ENCODE results near the gene HK1.
A peak's percentile ranks its signal among the peaks of the same experiment; 100 is the strongest.

HK1 gene

GRCh38 chr10:69367469-69367868, 89.2 kb downstream of the HK1 start:
- H3K9me3 ChIP-seq (replicated peaks; ENCODE audit: low read length) = no peaks in the 10 kb centered on the region
- H3K36me3 ChIP-seq (ENCODE audit: insufficient read depth, low read length) = peaks cover 70% of the 10 kb centered on the region
- H3K4me1 ChIP-seq (ENCODE audit: control insufficient read depth, insufficient read depth, low read length) = peaks cover 30% of the 10 kb centered on the region
- H3K27me3 ChIP-seq (ENCODE audit: control insufficient read depth, insufficient read depth, low read length) = no peaks in the 10 kb centered on the region
- H3K4me3 ChIP-seq (ENCODE audit: low read length) = no peak overlapping the region
- no peak overlapping the region for H3K4me2 ChIP-seq (ENCODE audit: low read length)
- H3K9ac ChIP-seq (ENCODE audit: low read depth, low read length) = no peak overlapping the region

- H3K4me1 ChIP-seq (ENCODE audit: control insufficient read depth, insufficient read depth, low read length) = peaks cover 25% of the 10 kb centered on the region
- peaks cover 76% of the 10 kb centered on the region for H3K36me3 ChIP-seq (ENCODE audit: insufficient read depth, low read length)
Observed at GRCh38 chr10:69372126-69372980, 94.1 kb downstream of the HK1 start.

GRCh38 chr10:69374242-69374641, 95.9 kb downstream of the HK1 start:
- peaks cover 25% of the 10 kb centered on the region for H3K4me1 ChIP-seq (ENCODE audit: control insufficient read depth, insufficient read depth, low read length)
- no peak overlapping the region for H3K9ac ChIP-seq (ENCODE audit: low read depth, low read length)
- H3K9me3 ChIP-seq (replicated peaks; ENCODE audit: low read length) = no peaks in the 10 kb centered on the region
- H3K27me3 ChIP-seq (ENCODE audit: control insufficient read depth, insufficient read depth, low read length) = no peaks in the 10 kb centered on the region
- H3K4me3 ChIP-seq (ENCODE audit: low read length) = no peak overlapping the region
- H3K36me3 ChIP-seq (ENCODE audit: insufficient read depth, low read length) = peaks cover 73% of the 10 kb centered on the region
- H3K4me2 ChIP-seq (ENCODE audit: low read length) = no peak overlapping the region

More at GRCh38 chr10:69372126-69372980, 94.1 kb downstream of the HK1 start:
- no peak overlapping the region for H3K4me3 ChIP-seq (ENCODE audit: low read length)
- no peak overlapping the region for H3K9ac ChIP-seq (ENCODE audit: low read depth, low read length)
- no peak overlapping the region for H3K4me2 ChIP-seq (ENCODE audit: low read length)
- H3K9me3 ChIP-seq (replicated peaks; ENCODE audit: low read length) = no peaks in the 10 kb centered on the region
- H3K27me3 ChIP-seq (ENCODE audit: control insufficient read depth, insufficient read depth, low read length) = no peaks in the 10 kb centered on the region

- Histone ChIP-seq H3K4me3 (ENCODE audit: low read length) (no peak overlapping the region), H3K27me3 (ENCODE audit: control insufficient read depth, insufficient read depth, low read length) (no peaks in the 10 kb centered on the region), H3K36me3 (ENCODE audit: insufficient read depth, low read length) (peaks cover 73% of the 10 kb centered on the region), H3K4me2 (ENCODE audit: low read length) (peak overlapping the region; percentile 50), H3K9me3 (replicated peaks; ENCODE audit: low read length) (no peaks in the 10 kb centered on the region), H3K4me1 (ENCODE audit: control insufficient read depth, insufficient read depth, low read length) (peaks cover 25% of the 10 kb centered on the region), H3K9ac (ENCODE audit: low read depth, low read length) (peak overlapping the region; percentile 39)
Observed at GRCh38 chr10:69374931-69375306, 96.6 kb downstream of the HK1 start.

GRCh38 chr10:69375307-69376151, 97.2 kb downstream of the HK1 start:
- peak overlapping the region; percentile 39 for H3K9ac ChIP-seq (ENCODE audit: low read depth, low read length)
- H3K36me3 ChIP-seq (ENCODE audit: insufficient read depth, low read length) = peaks cover 73% of the 10 kb centered on the region
- H3K4me3 ChIP-seq (ENCODE audit: low read length) = no peak overlapping the region
- no peaks in the 10 kb centered on the region for H3K27me3 ChIP-seq (ENCODE audit: control insufficient read depth, insufficient read depth, low read length)
- no peaks in the 10 kb centered on the region for H3K9me3 ChIP-seq (replicated peaks; ENCODE audit: low read length)
- peak overlapping the region; percentile 50 for H3K4me2 ChIP-seq (ENCODE audit: low read length)
- H3K4me1 ChIP-seq (ENCODE audit: control insufficient read depth, insufficient read depth, low read length) = peaks cover 25% of the 10 kb centered on the region

GRCh38 chr10:69376662-69377061, 98.4 kb downstream of the HK1 start:
- Histone ChIP-seq H3K4me1 (ENCODE audit: control insufficient read depth, insufficient read depth, low read length) (peaks cover 26% of the 10 kb centered on the region), H3K4me2 (ENCODE audit: low read length) (no peak overlapping the region), H3K9me3 (replicated peaks; ENCODE audit: low read length) (no peaks in the 10 kb centered on the region), H3K9ac (ENCODE audit: low read depth, low read length) (no peak overlapping the region), H3K27me3 (ENCODE audit: control insufficient read depth, insufficient read depth, low read length) (no peaks in the 10 kb centered on the region), H3K4me3 (ENCODE audit: low read length) (no peak overlapping the region), H3K36me3 (ENCODE audit: insufficient read depth, low read length) (peaks cover 74% of the 10 kb centered on the region)

DNA sequence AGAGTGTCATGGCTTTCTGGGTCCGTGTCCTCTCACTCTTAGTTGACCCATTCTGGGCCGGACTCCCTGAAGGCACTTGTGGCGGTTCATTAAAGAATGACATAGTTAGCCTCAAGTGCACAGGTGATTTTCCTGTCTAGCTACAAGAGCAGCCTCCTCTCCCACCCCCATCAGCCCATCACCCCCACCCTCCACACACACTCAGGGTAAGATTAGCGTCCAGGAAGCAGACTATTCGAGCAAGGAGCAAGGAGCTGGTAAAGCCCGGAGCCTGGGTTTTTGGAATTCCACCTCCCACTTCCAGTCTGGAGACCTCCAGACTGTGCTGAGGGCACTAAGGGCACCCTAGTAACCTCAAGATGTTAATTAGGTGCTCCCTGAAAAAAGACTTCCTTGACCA, 98.9 kb downstream of the HK1 start:
- H3K4me2 ChIP-seq (ENCODE audit: low read length) = no peak overlapping the region
- no peaks in the 10 kb centered on the region for H3K27me3 ChIP-seq (ENCODE audit: control insufficient read depth, insufficient read depth, low read length)
- H3K9ac ChIP-seq (ENCODE audit: low read depth, low read length) = no peak overlapping the region
- no peak overlapping the region for H3K4me3 ChIP-seq (ENCODE audit: low read length)
- H3K36me3 ChIP-seq (ENCODE audit: insufficient read depth, low read length) = peaks cover 68% of the 10 kb centered on the region
- H3K9me3 ChIP-seq (replicated peaks; ENCODE audit: low read length) = no peaks in the 10 kb centered on the region
- H3K4me1 ChIP-seq (ENCODE audit: control insufficient read depth, insufficient read depth, low read length) = peaks cover 26% of the 10 kb centered on the region

DNA sequence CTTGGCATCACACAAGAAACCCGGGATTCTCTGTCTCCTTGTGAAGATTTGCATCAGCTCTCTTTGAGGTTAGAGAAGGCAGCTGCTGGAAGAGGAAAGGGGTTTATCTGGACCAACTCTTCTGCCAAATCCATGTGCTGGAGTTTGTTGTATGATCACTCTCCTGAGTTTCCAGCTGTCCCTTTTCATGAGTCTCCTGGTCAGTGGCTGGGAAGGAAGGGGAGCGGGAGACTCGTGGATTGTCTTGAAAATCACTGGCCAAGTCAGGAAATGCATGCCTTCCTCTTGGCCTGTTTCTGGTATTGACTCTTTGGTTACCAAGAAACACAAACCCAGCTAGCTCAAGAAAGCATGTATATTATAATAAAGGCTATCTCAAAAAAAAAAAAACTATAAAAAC, 99.6 kb downstream of the HK1 start:
- Histone ChIP-seq H3K27me3 (ENCODE audit: control insufficient read depth, insufficient read depth, low read length) (no peaks in the 10 kb centered on the region), H3K36me3 (ENCODE audit: insufficient read depth, low read length) (peaks cover 64% of the 10 kb centered on the region), H3K4me1 (ENCODE audit: control insufficient read depth, insufficient read depth, low read length) (peaks cover 29% of the 10 kb centered on the region), H3K9ac (ENCODE audit: low read depth, low read length) (no peak overlapping the region), H3K9me3 (replicated peaks; ENCODE audit: low read length) (no peaks in the 10 kb centered on the region), H3K4me2 (ENCODE audit: low read length) (no peak overlapping the region), H3K4me3 (ENCODE audit: low read length) (no peak overlapping the region)

- Histone ChIP-seq H3K9ac (ENCODE audit: low read depth, low read length) (no peak overlapping the region), H3K4me2 (ENCODE audit: low read length) (no peak overlapping the region), H3K4me3 (ENCODE audit: low read length) (no peak overlapping the region), H3K9me3 (replicated peaks; ENCODE audit: low read length) (no peaks in the 10 kb centered on the region), H3K36me3 (ENCODE audit: insufficient read depth, low read length) (peaks cover 65% of the 10 kb centered on the region), H3K4me1 (ENCODE audit: control insufficient read depth, insufficient read depth, low read length) (peaks cover 39% of the 10 kb centered on the region), H3K27me3 (ENCODE audit: control insufficient read depth, insufficient read depth, low read length) (no peaks in the 10 kb centered on the region)
Observed at GRCh38 chr10:69379800-69380199, 101.5 kb downstream of the HK1 start.

- Histone ChIP-seq H3K4me3 (ENCODE audit: low read length) (peak overlapping the region; percentile 4), H3K4me1 (ENCODE audit: control insufficient read depth, insufficient read depth, low read length) (peaks cover 25% of the 10 kb centered on the region), H3K36me3 (ENCODE audit: insufficient read depth, low read length) (peaks cover 65% of the 10 kb centered on the region), H3K27me3 (ENCODE audit: control insufficient read depth, insufficient read depth, low read length) (no peaks in the 10 kb centered on the region), H3K9ac (ENCODE audit: low read depth, low read length) (no peak overlapping the region), H3K4me2 (ENCODE audit: low read length) (peak overlapping the region; percentile 56), H3K9me3 (replicated peaks; ENCODE audit: low read length) (no peaks in the 10 kb centered on the region)
Observed at GRCh38 chr10:69382382-69383117, 104.3 kb downstream of the HK1 start.

DNA sequence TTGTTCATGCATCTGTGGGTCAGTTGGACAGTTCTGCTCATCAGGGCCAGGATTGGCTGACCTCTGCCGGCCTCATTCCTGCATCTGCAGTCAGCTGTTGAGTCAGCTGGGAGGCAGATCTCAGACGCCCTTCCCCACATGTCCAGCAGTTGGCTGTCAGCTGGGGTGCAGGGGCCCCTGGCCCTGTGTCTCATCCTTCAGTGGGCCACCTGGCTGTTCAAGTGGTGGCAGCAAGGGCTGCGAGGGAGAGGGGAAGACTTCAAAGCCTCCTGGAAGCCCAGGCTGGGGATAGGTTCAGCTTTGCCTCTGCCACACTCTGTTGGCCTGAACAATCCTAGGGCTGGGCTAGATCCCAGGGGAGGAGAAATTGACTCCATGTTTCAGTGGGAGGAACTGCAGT, 105.3 kb downstream of the HK1 start:
- H3K27me3 ChIP-seq (ENCODE audit: control insufficient read depth, insufficient read depth, low read length) = no peaks in the 10 kb centered on the region
- H3K4me1 ChIP-seq (ENCODE audit: control insufficient read depth, insufficient read depth, low read length) = peaks cover 25% of the 10 kb centered on the region
- H3K4me3 ChIP-seq (ENCODE audit: low read length) = peak overlapping the region; percentile 4
- H3K9ac ChIP-seq (ENCODE audit: low read depth, low read length) = no peak overlapping the region
- peaks cover 65% of the 10 kb centered on the region for H3K36me3 ChIP-seq (ENCODE audit: insufficient read depth, low read length)
- H3K9me3 ChIP-seq (replicated peaks; ENCODE audit: low read length) = no peaks in the 10 kb centered on the region
- H3K4me2 ChIP-seq (ENCODE audit: low read length) = peak overlapping the region; percentile 56
